Forelimb muscle (tissue), 1 donor: ENCODE measurements around the gene UGT2B28. TPM values are rescaled to one million over a fixed set of nuclear protein-coding genes. Genes with fewer than 3 reads are reported as not detected.
"Not testable (repeated sequence)": the region's sequence is repeated elsewhere in the genome, so short reads cannot be mapped to it uniquely, and the experiment has no call there.

Source experiments
- DNase-seq: peaks from one replicate; pipeline ENCODE4 v3.0.0-alpha.2; 2013; ENCODE audit warnings: low read depth
- polyA plus RNA-seq: library from polyadenylated mRNA; unstranded; fragments of 120-200 nt; gene quantifications from one replicate; pipeline ENCODE4 v1.2.1, GENCODE V29; 2013; ENCODE audit not compliant: insufficient read length

UGT2B28 gene
- polyA plus RNA-seq = not detected

DNA sequence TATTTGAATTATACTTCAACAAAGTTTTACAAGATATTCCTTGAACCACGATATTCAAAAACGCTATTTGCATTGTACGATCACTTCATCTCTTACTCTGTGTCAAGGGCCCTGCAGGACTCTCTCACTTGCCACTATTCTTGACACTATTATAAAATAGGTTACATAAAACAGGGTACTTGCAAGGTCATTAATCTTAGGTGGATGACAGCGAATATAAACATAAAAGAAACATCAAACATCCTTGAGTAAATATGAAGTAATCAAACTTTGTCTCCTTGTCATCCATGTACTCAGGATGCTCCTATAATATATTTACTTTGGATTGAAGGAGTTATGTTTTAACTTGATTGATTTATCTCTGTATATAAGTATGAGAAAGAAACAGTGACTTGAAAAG, at the start of gene UGT2B28:
Gene UGT2B28, plus strand, starts transcription at position 395 of the 400 bp plus-strand sequence. CDS start 26 bp downstream, outside the sequence.
- DNase-seq = not testable (repeated sequence)

DNA sequence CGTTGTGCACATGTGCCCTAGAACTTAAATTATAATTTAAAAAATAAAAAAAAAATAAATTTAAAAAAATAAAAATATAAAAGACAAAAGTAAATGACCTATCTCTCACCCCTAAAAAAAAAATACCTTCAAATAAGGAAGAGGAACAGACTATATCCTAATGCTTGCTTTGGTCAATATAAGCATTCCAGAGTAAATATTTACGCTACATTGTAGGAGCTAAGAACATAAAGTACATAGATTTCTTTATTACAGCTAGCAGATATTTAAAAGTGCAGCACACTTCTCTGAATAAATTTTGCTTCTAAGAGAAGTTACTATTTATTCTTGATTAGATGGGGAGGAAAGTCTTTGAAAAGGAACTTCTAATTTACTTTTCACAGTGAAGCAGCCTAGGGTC, 41.2 kb upstream of the UGT2B28 start:
- no peak for DNase-seq

DNA sequence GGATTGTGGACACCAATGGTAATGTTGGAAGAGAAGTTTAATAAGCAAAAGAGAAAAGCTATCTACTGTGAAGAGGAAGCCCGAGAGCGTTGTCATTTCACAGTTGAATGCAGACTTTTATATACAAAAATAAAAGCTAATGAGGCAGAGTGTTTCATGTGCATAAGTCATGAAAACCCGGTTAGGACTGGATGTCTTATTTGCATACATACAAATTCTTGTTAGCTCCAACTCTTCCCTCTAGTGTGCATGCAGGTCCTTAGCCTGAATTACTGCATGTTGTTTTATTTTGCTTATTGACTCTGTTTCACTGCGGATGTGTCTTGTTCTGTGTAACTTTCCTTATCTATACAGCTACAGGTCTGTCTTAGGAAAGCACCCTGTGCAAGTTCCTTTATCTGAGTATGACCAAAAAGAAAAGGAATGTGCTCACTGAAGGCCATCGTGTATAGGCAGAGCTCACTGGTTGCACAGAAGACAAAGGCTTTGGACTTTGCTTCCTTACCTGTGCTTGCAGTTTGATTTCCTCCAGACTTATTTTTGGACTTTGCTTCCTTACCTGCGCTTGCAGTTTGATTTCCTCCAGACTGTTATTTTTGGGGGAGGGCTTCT, 40.6 kb upstream of the UGT2B28 start:
- DNase-seq = no peak

DNA sequence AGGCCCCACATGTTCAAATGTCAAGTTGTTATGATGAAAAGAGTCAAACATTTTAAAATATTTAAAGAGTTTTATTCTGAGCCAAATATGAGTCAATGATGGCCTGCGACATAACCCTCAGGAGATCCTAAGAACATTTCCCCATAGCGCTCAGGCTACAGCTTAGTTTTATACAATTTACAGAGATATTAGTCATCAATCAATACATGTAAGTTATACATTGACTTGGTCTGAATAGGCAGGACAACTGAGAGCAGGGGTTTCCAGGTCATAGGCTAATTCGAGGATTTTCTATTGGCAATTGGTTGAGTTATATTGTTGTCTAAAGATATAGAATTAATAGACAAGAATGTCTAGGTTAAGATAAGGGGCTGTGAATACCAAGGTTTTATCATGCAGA, 39.5 kb upstream of the UGT2B28 start:
- not testable (repeated sequence) for DNase-seq

DNA sequence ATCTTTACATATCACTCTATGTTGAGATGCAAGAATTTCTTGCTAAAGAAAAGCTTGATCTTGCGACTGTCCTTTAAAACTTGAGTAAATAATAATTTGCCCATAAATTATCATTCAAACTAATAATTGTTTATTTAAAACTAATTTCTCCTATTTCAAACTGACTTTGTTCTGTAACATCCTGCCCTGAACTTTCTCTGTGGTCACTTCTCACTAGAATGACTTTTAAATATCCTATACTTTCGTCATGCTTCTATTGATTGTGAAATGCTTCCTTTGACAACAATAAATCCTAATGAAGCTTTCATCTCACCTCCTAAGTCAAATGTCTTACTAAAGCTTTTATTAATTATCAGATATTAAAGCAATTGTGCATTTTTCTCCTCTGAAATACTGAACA, 38.5 kb upstream of the UGT2B28 start:
- not testable (repeated sequence) for DNase-seq

DNA sequence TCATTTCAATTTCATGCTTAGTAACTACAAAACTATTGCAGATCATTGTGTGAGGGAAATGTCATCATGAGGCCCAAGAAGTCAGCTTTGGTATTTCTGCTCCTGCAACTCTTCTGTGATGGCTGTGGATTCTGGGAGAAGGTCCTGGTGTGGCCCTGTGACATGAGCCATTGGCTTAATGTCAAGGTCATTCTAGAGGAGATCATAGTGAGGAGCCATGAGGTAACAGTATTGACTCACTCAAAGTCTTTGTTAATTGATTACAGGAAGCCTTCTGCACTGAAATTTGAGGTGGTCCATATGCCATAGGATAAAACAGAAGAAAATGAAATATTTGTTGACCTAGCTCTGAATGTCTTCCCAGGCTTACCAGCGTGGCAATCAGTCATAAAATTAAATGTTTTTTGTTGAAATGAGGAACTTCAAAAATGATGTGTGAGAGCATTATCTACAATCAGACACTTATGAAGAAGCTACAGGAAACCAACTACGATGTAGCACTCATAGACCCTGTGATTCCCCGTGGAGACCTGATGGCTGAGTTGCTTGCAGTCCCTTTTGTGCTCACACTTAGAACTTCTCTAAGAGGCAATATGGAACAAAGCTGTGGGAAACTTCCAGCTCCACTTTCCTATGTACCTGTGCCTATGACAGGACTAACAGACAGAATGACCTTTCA, 37.6 kb upstream of the UGT2B28 start:
- not testable (repeated sequence) for DNase-seq

DNA sequence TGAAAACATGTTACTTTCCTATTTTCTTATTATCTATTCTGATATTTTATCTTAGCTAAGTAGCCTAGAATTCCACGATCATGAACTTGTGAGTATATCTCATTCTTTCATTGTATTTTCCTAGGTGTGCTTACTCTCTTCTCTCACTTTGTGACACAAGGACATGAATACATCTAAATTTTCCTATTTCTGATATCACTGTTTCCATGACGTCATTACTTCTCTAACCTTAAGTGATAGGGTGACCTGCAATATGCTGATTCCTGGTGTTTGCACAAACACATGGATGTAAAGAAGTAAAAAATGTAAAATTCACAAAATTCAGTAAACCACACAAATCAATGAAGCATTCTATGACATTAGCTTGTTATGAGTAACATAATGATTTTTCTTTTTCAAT, 29.4 kb upstream of the UGT2B28 start:
- not testable (repeated sequence) for DNase-seq

DNA sequence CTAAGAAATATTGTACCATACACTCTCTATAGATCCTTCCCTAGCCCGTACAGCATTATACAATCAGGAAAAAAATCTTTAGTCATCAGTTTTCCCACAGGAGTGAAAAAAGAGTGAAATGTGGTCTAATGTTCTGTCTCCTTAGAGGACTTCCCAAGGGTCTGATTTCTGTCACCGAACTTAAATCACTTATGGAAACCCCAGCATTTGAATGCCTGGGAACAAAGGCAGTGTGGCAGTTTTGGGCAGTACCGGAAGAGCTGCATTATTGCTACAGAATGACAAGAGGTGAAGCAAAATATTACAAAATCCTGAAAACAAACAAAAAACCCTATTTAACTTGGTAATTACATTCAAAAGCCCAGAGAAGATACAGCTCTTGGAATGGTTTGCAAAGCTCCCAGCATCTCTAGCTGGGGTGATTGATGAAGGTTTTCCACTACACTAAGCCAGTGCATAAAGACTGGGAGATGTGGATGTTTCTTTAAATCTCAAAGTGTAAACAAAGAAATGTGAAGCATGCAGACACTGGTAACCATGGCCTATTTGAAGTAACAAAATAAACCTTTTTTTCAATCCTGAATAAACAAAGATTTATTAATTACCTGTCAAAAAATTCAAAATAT, 27.0 kb upstream of the UGT2B28 start:
- not testable (repeated sequence) for DNase-seq

DNA sequence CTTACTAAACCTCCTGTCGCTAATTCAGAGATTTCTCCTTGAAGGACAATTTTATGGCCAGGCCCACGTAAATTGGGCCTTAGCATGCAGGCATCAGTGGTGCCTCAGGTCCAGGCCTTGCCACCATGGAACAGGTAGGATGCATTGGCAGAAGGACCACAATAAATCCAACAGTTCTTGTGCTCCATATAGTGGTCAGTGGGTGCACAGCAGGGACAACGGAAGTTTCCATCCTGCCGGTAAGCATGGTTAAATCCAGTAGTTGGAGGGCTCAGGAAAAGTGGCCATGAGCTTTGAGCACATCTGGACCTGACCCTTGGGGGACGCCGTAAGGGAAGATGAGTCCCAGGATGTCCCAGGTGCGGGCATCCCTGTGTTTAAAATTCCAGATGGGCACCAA, 11.7 kb upstream of the UGT2B28 start:
- DNase-seq = not testable (repeated sequence)

DNA sequence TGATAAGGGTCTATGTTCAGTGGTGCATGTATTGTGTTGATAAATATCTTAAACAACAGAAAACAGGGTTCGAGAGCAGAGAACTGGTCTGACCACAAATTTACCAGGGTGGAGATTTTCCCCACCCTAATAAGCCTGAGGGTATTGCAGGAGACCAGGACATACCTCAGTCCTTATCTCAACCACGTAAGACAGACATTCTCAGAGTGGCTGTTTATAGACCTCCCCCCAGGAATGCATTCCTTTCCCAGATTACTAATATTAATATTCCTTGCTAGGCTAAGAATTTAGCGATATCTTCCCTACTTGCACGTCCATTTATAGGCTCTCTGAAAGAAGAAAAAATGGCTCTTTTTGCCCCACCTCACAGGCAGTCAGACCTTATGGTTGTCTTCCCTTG, 16.1 kb downstream of the UGT2B28 start:
- DNase-seq = not testable (repeated sequence)

DNA sequence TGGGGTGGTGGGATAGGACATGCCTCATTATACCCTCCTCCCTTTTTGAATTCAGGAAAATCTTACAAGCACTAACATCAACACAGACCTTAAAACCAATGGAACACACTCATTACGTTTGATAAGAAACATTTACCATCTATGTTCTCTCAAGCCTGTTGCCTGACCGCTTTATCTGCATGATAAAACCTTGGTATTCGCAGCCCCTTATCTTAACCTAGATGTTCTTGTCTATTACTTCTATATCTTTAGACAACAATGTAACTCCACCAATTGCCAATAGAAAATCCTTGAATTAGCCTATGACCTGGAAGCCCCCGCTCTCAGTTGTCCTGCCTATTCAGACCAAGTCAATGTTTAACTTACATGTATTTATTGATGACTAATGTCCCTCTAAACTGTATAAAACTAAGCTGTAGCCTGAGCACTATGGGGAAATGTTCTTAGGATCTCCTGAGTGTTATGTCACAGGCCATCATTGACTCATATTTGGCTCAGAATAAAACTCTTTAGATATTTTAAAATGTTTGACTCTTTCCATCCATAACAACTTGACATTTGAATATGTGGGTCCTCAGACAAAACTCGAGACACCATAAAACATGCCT, 28.3 kb downstream of the UGT2B28 start:
- DNase-seq = not testable (repeated sequence)

DNA sequence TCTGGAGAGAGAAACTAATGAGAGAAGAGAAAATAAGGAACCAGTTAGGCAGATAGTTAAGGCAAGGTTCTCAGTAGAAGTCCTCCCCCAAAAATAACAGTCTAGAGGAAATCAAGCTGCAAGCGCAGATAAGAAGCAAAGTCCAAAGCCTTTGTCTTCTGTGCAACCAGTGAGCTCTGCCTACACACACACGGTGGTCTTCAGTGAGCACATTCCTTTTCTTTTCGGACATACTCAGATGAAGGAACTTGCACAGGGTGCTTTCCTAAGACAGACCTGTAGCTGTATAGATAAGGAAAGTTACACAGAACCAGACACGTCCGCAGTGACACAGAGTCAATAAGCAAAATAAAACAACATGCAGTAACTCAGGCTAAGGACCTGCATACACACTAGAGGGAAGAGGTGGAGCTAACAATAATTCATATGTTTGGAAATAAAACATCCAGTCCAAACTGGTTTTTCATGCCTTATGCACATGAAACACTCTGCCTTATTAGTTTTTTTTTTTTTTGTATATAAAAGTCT, 29.3 kb downstream of the UGT2B28 start:
- not testable (repeated sequence) for DNase-seq

DNA sequence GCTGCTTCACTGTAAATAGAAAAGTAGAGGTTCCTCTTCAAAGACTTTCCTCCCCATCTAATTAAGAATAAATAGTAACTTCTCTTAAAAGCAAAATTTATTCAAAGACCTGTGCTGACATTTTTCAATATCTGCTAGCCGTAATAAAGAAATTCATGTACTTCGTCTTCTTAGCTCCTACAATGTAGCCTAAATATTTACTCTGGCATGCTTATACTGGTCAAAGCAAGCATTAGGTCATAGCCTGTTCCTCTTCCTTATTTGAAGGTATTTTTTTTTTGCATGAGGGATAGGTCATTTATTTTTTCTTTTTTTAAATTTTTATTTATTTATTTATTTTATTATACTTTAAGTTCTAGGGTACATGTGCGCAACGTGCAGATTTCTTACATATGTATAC, 30.0 kb downstream of the UGT2B28 start:
- DNase-seq = not testable (repeated sequence)

DNA sequence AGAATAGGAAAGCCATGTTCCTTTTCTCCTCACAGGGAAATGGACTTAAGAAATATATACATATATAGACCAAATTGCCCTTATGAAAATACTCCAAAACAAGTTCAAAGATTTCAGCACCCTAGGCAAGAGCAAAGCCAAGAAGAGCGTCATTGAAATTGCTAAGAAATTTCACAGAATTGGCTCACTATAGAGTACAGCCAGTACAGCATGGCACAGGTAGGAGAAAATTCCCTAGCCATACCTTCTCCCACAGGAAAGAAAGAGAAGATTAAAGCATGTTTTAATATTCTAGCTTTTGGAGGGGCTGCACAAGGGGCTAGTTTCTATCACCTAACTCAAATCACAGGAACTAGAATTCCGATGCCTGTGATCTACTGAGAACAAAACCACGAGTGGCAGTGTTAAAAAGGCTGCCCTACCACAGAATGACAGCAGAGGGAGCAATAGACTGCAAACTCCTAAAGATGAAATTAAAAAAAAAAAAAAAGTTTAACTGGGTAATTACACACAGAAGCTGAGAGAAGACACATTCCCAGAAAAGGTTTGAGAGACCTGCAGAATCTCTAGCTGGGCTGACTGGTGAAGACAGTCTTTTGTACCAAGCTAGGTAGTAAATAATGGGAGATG, 37.5 kb downstream of the UGT2B28 start:
- DNase-seq = not testable (repeated sequence)

DNA sequence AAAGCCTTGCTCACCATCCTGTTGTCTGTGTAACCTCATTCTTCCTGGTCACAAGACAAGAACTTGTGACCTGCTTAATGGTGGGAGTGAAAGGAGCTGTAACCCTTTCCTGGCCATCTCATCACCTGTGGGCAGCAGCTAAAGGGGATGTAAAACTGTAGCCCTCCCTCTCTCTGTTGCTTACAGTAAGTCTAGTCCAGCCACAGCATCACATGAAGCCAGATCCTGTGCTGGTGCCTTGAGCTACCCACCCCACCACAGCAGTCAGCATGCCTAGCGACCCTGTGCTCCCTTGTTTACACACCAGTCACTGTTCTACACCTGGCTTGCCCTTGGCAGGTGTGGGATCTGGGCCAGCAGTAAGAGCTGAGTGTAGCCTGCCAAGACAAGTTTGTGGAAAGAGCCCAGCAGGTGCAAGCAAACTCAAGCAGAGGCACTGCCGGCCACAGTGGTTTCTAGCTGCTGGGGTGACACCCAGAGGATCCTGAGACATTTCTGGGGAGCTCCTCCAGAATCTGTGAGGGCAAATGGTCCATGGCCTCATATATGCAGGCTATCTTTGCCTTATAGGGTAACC, 41.0 kb downstream of the UGT2B28 start:
- no peak for DNase-seq

DNA sequence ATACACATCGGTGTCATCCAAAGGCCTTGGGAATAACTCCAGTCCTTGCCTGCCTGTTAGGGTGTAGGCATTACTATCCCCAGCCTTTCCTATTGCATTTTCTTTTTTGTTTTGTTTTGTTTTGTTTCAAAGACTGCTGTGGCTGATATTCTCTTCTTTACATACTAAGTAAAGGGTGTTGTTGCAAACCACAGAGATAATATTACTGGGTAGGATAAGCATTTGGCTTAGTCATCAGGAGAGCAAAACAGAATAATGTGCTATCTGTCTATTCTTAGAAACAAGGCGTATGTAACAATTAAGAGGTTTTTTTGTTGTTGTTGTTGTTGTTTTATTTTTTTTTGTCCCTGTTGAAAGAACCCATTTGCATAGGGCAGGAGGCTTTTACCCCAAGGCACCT, 41.8 kb downstream of the UGT2B28 start:
- DNase-seq = no peak

DNA sequence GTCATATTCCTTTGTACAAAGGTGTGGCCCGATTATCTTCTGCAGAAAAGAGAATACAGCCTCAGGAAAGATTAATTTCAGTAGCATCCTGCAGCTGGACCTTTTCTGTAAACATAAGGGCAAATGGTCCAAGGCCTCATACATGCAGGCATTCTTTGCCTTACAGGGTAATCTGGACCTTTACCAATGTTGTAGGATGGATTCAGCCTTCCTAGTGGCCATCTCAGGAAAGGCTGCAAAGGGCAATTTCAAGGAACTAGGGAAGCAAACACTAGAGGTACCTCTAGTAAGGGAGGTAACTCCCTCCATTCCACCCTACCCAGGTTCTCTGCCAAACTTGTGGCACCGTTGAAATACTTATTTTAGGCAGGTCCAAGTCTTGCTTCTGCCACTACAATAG, 43.0 kb downstream of the UGT2B28 start:
- DNase-seq = no peak

DNA sequence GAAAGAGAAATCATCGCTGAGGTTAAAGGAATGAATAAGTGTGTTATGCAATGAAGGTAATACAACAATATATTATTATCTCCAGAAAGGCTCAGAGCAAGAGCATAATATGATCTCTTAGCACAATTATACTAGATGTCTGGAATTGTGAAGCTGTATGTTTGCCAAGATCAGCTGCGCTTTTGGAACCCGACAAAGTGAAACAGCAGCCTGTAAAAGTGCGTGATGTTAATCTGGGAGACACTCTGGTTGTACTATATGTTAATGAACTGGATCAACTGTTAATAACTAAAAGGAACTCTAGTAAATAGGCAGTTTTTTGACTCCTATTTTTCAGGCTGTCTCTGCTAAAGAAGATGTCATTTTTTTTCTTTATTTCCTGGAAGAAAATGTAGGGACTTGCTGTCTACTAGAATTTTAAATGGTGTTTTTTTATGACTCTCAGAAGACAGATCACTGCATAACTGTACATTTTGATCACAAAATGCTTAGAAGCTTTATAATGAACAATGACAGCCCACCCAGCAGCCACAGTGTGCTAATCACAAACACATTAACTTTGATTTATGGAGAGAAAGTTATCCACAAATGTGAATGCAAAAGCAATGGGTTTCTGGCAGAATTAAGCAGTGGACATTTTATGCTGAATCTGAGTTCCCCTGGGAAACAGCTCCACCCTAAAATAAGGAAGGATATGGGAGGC, 50.2 kb downstream of the UGT2B28 start:
- DNase-seq = no peak

DNA sequence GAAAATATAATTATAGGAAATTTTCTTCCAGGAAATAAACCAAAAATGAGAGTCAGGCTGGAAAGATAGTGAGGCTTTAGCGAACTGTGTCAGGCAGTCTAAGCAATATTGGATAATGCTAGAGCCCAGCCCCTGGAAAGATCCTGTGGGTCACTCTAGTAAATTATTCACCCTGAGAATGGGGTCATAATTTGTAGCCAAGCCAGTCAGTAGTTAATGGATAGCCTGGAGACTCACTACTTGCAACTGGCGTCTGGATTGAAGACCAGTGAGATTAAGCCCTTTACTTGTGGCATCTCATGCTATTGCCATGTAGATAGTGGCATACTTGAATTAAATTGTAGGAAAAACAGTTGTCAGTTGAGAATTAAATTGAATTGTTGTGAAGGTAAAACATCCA, 51.0 kb downstream of the UGT2B28 start:
- not testable (repeated sequence) for DNase-seq

DNA sequence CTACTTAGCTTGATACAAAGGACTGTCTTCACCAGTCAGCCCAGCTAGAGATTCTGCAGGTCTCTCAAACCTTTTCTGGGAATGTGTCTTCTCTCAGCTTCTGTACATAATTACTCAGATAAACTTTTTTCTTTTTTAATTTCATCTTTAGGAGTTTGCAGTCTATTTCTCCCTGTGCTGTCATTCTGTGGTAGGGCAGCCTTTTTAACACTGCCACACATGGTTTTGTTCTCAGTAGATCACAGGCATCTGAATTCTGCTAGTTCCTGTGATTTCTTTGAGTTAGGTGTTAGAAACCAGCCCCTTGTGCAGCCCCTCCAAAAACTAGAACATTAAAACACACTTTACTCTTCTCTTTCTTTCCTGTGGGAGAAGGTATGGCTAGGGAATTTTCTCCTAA, 55.2 kb downstream of the UGT2B28 start:
- not testable (repeated sequence) for DNase-seq

DNA sequence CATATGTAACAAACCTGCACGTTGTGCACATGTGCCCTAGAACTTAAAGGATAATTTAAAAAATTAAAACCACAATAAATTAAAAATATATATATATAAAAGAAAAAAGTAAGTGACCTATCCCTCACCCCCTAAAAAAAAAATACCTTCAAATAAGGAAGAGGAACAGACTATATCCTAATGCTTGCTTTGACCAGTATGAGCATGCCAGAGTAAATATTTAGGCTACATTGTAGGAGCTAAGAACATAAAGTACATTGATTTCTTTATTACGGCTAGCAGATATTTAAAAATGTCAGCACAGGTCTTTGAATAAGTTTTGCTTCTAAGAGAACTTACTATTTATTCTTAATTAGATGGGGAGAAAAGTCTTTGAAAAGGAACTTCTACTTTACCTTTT, 62.8 kb downstream of the UGT2B28 start:
- not testable (repeated sequence) for DNase-seq
